Fibroblast of skin of back (primary cell): ENCODE measurements around the gene GSX2.

ENCODE experiments used
- DNase-seq: peaks from one replicate; pipeline ENCODE4 v3.0.0-alpha.2; 2013

Gene GSX2

GRCh38 chr4:54077812-54078211 is 22.2 kb upstream of the GSX2 start:
- DNase-seq = peak; percentile 62

GRCh38 chr4:54082168-54082567 is 17.8 kb upstream of the GSX2 start:
- DNase-seq = peak; percentile 100

GRCh38 chr4:54085284-54085683 is 14.7 kb upstream of the GSX2 start:
- DNase-seq = peak; percentile 93

- no peak for DNase-seq
Measured at GRCh38 chr4:54089875-54090274, 10.1 kb upstream of the GSX2 start.

- no peak for DNase-seq
Measured at GRCh38 chr4:54090404-54090803, 9.6 kb upstream of the GSX2 start.

GRCh38 chr4:54090804-54091623 is 8.9 kb upstream of the GSX2 start:
- DNase-seq = no peak

GRCh38 chr4:54091637-54092404 is 8.1 kb upstream of the GSX2 start:
- peak; percentile 68 for DNase-seq

- DNase-seq = no peak
Measured at GRCh38 chr4:54092405-54093323, 7.3 kb upstream of the GSX2 start.

GRCh38 chr4:54093324-54094240 is 6.4 kb upstream of the GSX2 start:
- no peak for DNase-seq

GRCh38 chr4:54094451-54094850 is 5.5 kb upstream of the GSX2 start:
- no peak for DNase-seq

GRCh38 chr4:54095110-54095825 is 4.7 kb upstream of the GSX2 start:
- no peak for DNase-seq

GRCh38 chr4:54096295-54096962 is 3.5 kb upstream of the GSX2 start:
- no peak for DNase-seq

GRCh38 chr4:54097152-54097551 is 2.8 kb upstream of the GSX2 start:
- no peak for DNase-seq

GRCh38 chr4:54098375-54098774 is 1.6 kb upstream of the GSX2 start:
- DNase-seq = no peak

- DNase-seq = no peak
Measured at GRCh38 chr4:54099287-54099747, 646 bp upstream of the GSX2 start.

- DNase-seq = no peak
Measured at GRCh38 chr4:54100595-54101189, 729 bp downstream of the GSX2 start.

- DNase-seq = no peak
Measured at GRCh38 chr4:54101190-54102041, 1.5 kb downstream of the GSX2 start.

- DNase-seq = no peak
Measured at GRCh38 chr4:54102531-54103106, 2.7 kb downstream of the GSX2 start.

- no peak for DNase-seq
Measured at GRCh38 chr4:54103190-54103574, 3.2 kb downstream of the GSX2 start.
